Vagina (tissue), 2 donors: Measurements from ENCODE around the gene ZMIZ1.

Source experiments
- POLR2A ChIP-seq, 2 donors: fragments of 450-650 bp; IDR thresholded peaks; one replicate each; pipeline ENCODE4 v1.6.1; 2017; ENCODE audit warnings: antibody characterized with exemption in 2 of 2, mild to moderate bottlenecking in 2 of 2, moderate library complexity in 2 of 2
- TF ChIP-seq, protein P1 (sequence below), 3 experiments: fragments of 450-650 bp in 2 of 3; fragments of 200-600 bp in 1 of 3; sonication (generic) in 1 of 3; IDR thresholded peaks; one replicate each; pipeline ENCODE4 v1.5.1; 2017 to 2019; ENCODE audit warnings: antibody characterized with exemption in 3 of 3, mild to moderate bottlenecking in 2 of 3, moderate library complexity in 2 of 3

DNA sequence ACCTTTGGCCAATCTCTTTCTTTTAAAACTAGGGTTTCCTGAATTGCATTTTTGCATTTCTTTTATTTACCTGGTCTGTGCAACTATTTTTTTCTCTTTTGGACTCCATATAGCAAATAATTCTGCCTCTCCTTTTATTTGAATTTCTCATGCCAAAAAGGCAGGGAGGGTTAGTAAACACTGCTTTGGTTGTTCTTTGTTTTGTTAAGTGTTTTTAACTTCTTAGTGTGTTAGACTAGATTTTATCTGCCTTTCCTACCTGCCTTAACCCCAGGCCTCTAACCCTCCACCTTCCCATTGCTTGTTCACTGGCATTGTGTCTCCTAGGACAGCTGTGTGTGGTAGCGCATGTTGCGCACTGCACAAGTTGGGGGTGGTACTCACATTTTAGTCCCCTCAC lies 18.1 kb downstream of the ZMIZ1 start:
- TF ChIP-seq, protein P1, sequence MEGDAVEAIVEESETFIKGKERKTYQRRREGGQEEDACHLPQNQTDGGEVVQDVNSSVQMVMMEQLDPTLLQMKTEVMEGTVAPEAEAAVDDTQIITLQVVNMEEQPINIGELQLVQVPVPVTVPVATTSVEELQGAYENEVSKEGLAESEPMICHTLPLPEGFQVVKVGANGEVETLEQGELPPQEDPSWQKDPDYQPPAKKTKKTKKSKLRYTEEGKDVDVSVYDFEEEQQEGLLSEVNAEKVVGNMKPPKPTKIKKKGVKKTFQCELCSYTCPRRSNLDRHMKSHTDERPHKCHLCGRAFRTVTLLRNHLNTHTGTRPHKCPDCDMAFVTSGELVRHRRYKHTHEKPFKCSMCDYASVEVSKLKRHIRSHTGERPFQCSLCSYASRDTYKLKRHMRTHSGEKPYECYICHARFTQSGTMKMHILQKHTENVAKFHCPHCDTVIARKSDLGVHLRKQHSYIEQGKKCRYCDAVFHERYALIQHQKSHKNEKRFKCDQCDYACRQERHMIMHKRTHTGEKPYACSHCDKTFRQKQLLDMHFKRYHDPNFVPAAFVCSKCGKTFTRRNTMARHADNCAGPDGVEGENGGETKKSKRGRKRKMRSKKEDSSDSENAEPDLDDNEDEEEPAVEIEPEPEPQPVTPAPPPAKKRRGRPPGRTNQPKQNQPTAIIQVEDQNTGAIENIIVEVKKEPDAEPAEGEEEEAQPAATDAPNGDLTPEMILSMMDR (IDR thresholded peaks at IDR 0.05) = no peak
- no peak for TF ChIP-seq POLR2A (IDR thresholded peaks at IDR 0.05)
